NCI-H460 (cell line): Measurements from ENCODE around the gene DXO. TPM values are rescaled to one million over a fixed set of nuclear protein-coding genes. Genes with fewer than 3 reads are reported as not detected.
"Not testable (repeated sequence)": the region's sequence is repeated elsewhere in the genome, so short reads cannot be mapped to it uniquely, and the experiment has no call there.

Experiments used
- DNase-seq: peaks from one replicate; pipeline ENCODE4 v3.0.0-alpha.2; 2016; ENCODE audit warnings: low read depth; ENCODE audit errors: extremely low read depth
- total RNA-seq: library from RNA; depleted of rRNA; stranded (reverse); fragments of >200 nt; shearing (Covaris generic); gene quantifications from 2 replicates; pipeline ENCODE4 v1.2.3, GENCODE V29; 2014

DXO gene
- total RNA-seq, 1 experiment from 2014 or later = 19.4 TPM

GRCh38 chr6:31980998-31981397 is 9.1 kb upstream of the DXO start:
- not testable (repeated sequence) for DNase-seq

GRCh38 chr6:31980195-31980876 is 8.4 kb upstream of the DXO start:
- DNase-seq = not testable (repeated sequence)

DNA sequence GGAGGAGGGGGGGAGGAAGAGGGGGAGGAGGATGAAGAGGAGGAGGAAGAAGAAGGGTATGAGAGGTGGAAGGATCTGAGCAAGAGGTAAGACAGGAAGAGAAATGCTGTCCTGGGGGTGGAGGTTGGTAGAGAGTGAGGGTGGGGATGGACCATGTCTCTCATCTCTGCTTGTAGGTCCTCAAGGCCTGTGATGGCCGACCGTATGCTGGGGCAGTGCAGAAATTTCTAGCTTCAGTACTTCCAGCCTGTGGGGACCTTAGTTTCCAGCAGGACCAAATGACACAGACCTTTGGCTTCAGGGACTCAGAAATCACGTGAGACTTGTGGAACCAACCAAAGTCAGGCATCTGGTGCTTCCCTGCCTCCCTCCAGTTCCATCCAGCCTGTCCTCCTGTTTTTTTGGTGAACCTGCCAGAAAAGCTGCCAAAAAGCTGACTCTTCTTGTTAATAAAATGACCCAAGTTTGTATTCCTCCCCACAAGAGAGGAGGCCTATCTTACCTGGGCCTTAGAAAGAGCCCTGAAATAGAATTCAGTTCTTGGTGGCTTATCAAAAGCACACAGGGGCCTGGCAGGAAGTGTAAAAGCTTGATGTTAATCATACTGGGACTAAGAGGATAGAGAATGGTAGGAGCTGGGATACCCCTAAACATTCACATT is 7.4 kb upstream of the DXO start:
- no peak for DNase-seq

DNA sequence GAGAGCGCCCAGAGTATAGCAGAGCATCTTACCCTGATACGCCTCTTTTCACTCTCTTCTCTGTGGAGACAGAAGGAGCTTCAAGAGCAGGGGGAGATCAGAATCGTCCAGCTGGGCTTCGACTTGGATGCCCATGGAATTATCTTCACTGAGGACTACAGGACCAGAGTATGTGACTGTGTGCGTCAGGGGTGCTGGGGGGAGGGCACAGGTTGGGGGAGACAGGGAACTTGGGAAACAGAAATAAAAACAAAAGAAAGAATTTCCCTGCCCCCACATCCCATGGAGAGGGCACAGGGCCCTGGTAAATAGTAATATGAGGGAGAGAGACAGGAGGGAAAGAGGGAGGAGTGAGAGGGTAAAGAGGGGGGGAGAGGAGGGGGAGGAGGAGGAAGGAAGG is 6.9 kb upstream of the DXO start:
- no peak for DNase-seq

- DNase-seq = no peak
These were observed 6.0 kb upstream of the DXO start for GRCh38 chr6:31977816-31978431.

GRCh38 chr6:31976065-31976464 is 4.1 kb upstream of the DXO start:
- DNase-seq = not testable (repeated sequence)

DNA sequence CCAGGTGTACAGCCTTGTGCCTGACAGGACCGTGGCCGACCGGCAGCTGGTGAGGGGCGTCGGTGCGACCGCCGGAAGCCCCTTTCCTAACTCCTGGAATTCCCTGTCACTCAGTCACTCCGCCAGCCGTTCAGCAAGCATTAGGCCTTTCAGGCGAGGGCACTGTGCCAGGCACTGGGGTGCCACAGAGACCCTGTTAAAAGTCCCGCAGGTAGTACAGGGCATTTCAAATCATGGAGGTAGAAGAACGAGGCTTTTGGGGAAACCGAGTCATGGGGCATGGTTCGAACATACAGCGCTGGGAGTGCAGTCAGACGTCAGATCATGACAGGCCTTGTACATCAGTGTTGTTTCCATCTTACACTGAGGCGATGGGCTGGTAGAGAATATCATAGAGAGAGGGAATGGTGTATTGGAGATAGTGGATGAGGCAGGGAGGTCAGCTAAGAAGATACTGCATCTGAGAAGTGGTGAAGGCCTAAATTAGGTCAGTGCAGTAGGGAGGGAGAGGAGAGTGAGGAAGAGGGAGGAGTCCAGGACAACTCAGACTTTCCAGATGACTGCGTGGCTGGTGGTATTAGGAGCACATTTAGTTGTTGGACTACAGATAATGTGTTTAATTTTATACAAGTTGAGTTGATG is 892 bp upstream of the DXO start:
- DNase-seq = no peak

- DNase-seq = no peak
These were observed 502 bp downstream of the DXO start for GRCh38 chr6:31971279-31971992.

- DNase-seq = no peak
These were observed 1.2 kb downstream of the DXO start for GRCh38 chr6:31970604-31971271.

GRCh38 chr6:31969712-31970603 is 2.0 kb downstream of the DXO start:
- DNase-seq = no peak

DNA sequence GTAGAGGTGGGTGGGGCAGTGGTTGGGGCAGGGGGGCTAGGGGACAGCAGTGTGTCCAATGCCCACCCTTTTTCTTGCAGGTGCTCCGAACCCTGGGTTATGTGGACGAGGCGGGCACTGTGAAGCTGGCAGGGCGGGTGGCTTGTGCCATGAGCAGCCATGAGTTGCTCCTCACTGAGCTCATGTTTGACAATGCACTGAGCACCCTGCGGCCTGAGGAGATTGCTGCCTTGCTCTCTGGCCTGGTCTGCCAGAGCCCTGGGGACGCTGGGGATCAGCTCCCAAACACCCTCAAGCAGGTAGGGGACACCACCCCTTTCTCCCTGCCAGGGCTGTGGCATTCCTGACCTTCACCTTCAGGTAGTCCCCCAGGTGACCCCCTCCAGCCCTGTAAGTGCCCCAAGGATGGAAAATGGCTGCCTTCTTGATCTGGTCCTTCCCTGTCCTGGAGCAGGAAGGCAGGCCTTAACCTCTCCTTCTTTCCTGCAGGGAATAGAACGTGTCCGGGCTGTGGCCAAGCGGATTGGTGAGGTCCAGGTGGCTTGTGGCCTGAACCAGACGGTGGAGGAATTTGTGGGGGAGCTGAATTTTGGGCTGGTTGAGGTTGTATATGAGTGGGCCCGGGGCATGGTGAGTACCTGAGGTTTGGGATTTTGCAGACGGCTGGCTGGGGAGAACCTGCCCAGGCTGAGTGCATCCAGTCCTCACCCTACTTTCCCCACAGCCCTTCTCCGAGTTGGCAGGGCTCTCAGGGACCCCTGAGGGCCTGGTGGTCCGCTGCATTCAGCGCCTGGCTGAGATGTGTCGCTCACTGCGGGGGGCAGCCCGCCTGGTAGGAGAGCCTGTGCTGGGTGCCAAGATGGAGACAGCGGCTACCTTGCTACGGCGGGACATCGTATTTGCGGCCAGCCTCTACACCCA is 2.9 kb downstream of the DXO start:
- DNase-seq = no peak

DNA sequence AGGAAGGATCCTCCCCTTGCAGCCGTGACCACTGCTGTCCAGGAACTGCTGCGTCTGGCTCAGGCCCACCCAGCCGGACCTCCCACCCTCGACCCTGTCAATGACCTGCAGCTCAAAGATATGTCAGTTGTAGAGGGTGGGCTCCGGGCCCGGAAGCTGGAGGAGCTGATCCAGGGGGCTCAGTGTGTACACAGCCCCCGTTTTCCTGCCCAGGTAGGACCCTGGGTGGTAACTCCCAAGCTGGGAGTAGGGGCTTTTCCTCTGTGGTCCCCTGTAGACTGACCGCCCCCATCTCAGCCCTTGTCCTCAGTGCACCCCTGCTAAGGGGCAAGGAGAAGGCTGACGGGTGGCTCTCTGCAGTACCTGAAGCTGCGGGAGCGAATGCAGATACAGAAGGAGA is 3.6 kb downstream of the DXO start:
- DNase-seq = no peak

DNA sequence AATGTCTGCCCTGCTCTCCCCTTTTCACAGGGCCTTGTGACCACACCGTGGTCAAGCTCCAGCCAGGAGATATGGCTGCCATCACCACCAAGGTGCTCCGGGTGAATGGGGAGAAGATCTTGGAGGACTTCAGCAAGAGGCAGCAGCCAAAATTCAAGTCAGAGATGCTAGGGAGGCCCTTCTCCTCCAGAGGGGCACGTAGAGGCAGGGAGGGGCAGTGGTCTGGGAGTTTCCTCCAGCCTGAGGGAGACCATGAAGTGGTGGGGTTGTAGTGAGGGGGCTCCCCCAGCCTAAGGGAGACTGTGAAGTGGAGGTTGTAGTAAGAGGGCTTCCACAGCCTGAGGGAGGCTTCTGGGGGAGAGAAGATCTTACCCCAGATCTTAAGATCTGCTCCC is 4.0 kb downstream of the DXO start:
- no peak for DNase-seq

- DNase-seq = no peak
These were observed 4.7 kb downstream of the DXO start for GRCh38 chr6:31966997-31967925.

GRCh38 chr6:31966506-31966905 is 5.4 kb downstream of the DXO start:
- DNase-seq = no peak

DNA sequence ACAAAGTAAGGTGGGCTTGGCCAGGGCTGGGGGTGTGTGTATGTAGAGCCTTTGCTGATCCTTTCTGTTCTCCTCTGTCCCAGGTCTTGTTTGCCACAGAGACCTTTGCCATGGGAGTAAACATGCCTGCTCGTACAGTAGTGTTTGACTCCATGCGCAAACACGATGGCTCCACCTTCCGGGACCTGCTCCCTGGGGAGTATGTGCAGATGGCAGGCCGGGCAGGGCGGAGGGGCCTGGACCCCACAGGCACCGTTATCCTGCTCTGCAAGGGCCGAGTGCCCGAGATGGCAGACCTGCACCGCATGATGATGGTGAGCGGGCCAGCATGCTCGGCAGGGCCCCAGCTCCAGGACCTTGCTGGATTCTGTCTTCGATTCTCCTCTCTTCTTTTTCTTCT is 6.2 kb downstream of the DXO start:
- no peak for DNase-seq

GRCh38 chr6:31963921-31964320 is 8.0 kb downstream of the DXO start:
- no peak for DNase-seq
